Skeletal muscle satellite cell (primary cell): Measurements from ENCODE around the gene SH3BP1.
A peak's percentile ranks its signal among the peaks of the same experiment; 100 is the strongest.

ENCODE experiments used
- H3K27me3 ChIP-seq: 2 replicates; pipeline ENCODE4 v1.7.0; 2013; ENCODE audit warnings: low read length; ENCODE audit not compliant: control insufficient read depth, insufficient read depth
- H3K36me3 ChIP-seq: 2 replicates; pipeline ENCODE4 v1.7.0; 2013; ENCODE audit warnings: mild to moderate bottlenecking, control low read depth, low read length; ENCODE audit not compliant: insufficient read depth
- H3K4me1 ChIP-seq: 2 replicates; pipeline ENCODE4 v1.7.0; 2013; ENCODE audit warnings: low read length; ENCODE audit not compliant: control insufficient read depth, insufficient read depth
- H3K4me2 ChIP-seq: 2 replicates; pipeline ENCODE4 v1.7.0; 2013; ENCODE audit warnings: mild to moderate bottlenecking, low read length
- H3K4me3 ChIP-seq: 2 replicates; pipeline ENCODE4 v1.7.0; 2013; ENCODE audit warnings: low read length
- H3K9ac ChIP-seq: 2 replicates; pipeline ENCODE4 v1.7.0; 2013; ENCODE audit warnings: mild to moderate bottlenecking, low read depth, low read length, moderate library complexity
- H3K9me3 ChIP-seq: replicated peaks from 2 replicates; pipeline ENCODE4 v1.7.0; 2013; ENCODE audit warnings: mild to moderate bottlenecking, control low read depth, low read length

Gene SH3BP1

DNA sequence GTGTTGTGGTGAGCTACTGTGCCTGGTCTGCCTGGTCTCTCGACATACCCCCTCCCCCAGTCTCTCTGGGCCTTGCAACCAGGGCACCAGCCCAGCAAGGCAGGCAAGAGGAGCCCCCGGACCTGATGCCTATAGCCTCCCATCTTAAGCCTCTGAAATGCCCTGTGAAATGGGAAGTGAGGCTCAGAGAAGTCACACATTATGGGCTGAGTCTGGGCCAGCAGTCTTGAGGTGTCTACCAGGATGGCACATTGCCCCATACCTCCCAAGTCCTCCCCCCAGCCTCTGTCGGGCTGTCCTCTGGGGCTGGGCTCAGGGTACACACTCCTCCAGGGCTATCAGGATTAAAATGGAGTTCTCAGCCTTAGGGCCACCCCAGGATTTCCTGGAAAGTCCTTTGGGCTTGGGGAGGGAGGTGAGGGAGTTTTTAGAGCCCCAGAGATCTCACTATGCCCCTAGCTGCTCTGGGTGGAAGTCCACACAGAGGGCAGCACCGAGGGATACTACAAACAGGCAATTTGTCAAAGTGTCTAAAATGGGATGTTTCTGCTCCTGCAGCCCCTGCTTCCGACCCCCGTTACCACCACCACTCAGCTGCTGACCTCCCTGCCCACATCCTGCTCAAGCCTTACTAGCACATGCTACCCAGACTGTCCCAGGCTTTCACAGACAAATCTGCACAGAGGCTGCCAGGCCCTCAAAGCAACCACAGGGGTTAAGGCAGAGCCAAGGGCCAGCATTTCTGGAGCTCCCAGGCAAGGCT lies 3.1 kb upstream of the SH3BP1 start:
- no peak overlapping the region for H3K4me3 ChIP-seq

DNA sequence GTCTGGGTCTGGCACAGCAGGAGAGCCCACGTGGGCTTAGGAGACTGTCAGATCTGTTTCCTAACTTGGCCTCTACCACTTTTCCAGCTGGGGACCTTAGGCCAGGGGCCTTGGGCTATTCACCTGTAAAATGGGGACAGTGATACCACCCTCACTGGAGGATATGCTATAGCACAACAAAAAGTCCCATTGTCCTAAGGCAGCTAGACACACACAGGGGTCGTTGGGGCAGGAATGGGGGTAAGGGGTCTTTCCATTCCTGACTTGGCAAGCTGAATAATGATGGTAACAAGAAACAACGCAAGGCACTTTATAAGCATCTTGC lies 2.6 kb upstream of the SH3BP1 start:
- no peaks in the 10 kb centered on the region for H3K27me3 ChIP-seq
- H3K4me2 ChIP-seq = peak overlapping the region; percentile 3
- no peaks in the 10 kb centered on the region for H3K9me3 ChIP-seq
- H3K9ac ChIP-seq = no peak overlapping the region
- no peak overlapping the region for H3K4me3 ChIP-seq
- H3K36me3 ChIP-seq = no peaks in the 10 kb centered on the region
- peaks cover 47% of the 10 kb centered on the region for H3K4me1 ChIP-seq

More for the DNA sequence above, 3.1 kb upstream of the SH3BP1 start:
- Histone ChIP-seq H3K9ac (no peak overlapping the region), H3K27me3 (no peaks in the 10 kb centered on the region), H3K9me3 (no peaks in the 10 kb centered on the region), H3K4me1 (peaks cover 47% of the 10 kb centered on the region), H3K4me2 (peak overlapping the region; percentile 3), H3K36me3 (no peaks in the 10 kb centered on the region)

DNA sequence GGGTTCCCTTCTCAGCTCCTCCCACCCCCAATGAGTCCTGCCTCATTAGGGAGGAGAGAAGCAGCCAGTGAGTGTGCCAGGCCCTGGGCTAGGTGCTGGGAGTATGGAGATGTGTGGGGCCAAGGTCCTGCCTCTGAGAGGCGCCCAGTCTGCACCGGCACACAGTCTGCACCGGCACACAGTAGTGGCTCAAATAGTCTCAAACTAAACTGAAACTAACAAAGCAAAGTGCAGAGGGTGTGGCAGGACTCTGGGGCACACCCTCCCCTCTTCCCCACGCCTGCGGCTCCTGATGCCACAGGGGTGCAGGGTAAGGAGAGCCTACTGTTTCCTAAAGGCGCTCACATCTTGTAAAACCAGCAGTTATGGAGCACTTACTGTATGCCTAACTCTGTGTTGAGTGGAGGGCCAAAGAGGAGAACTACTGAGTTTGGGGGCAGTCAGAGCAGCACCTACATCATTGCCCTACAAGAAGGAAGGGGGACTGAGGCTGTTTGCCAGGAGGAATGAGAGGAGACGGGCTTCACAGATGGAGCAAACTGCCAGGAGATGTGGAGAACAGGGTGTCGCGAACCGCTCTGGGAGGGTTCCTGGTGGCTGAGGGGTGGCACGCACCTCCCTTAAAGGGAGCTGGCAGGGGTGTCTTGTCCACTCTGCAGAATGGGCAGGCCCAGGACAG lies 939 bp upstream of the SH3BP1 start:
- Histone ChIP-seq H3K4me1 (peaks cover 39% of the 10 kb centered on the region), H3K9ac (no peak overlapping the region), H3K9me3 (no peaks in the 10 kb centered on the region), H3K4me2 (no peak overlapping the region), H3K27me3 (no peaks in the 10 kb centered on the region), H3K36me3 (no peaks in the 10 kb centered on the region), H3K4me3 (no peak overlapping the region)

DNA sequence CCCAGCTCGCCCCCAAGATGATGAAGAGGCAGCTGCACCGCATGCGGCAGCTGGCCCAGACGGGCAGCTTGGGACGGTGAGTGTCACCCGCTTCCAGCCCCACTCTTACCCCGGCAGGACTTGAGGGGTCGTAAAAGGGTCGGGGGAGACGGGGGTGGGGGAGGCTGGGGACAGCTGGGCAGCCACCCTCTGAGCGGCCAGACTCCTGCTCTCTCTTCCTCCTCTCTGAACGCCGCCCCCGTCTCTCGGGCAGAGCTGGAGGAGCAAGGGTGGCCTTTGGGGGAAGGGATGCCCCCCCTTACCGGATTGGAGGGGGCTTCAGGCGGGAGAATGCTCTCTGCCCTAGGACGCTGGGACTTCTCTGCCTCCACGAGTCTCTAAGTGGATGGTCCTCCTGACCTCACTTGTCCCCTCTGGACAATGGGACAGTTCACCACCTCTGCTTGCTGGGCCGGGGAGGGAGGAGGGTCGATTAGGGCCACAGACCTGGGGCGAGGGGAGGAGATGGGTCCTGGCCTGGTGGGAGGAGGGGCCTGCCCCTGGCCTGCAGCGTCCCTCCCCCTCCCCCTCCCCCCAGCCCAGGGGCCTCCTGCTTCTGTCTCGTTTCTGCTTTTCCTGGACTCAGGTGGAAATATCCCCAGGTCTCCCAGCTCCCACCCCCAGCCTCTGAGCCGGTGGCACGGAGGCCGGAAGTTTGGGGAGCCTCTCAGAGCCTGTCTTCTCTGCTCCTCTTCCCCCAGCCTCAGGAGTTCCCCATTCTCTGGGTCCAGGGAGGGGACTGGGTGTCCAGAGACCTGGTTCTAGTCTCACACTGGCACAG lies 512 bp downstream of the SH3BP1 start:
- H3K4me2 ChIP-seq = peak overlapping the region; percentile 91
- peaks cover 24% of the 10 kb centered on the region for H3K4me1 ChIP-seq
- peak overlapping the region; percentile 69 for H3K9ac ChIP-seq
- no peaks in the 10 kb centered on the region for H3K27me3 ChIP-seq
- peak overlapping the region; percentile 70 for H3K4me3 ChIP-seq
- H3K36me3 ChIP-seq = no peaks in the 10 kb centered on the region
- no peaks in the 10 kb centered on the region for H3K9me3 ChIP-seq

DNA sequence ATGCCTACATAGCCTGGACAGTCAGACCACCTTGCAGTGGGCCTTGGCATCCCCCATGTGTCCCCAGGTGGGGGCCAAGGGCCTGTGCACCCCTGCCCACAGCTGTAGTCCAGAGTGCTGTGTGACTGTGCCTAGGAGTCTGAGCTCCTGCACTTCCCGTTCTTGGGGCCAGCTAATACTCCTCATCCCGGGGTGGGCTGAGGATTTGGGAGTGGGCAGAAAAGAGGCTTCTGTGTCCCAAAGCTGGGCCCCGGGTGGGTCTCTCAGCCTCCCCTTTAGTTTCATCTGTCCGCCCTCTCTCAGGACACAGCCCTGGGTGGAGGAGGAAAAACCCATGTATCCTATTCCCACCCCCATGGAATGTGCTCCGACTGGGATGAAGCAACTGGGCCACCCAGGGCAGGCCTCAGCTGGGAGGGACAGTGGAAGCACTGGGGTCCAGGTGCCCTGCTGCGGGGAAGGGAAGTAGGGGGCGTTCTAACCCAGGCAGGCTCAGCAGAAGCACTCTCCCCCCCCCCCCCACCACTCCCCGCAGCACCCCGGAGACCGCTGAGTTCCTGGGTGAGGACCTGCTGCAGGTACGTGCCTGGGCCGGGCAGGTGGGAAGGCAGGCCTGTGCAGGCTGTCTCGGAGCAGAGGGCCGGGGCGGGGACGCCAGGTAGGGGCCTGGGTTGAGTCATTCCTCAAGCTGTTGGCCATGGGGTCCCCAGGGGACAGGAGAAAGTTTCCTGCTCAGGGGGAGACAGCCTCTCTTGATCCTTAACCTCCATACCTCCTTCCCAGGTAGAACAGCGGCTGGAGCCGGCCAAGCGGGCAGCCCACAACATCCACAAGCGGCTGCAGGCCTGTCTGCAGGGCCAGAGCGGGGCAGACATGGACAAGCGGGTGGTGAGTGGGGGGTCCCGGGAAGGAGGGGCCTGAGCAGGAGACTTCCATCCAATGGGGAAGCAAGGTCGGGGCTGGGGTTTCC lies 1.4 kb downstream of the SH3BP1 start:
- no peaks in the 10 kb centered on the region for H3K36me3 ChIP-seq
- H3K9me3 ChIP-seq = no peaks in the 10 kb centered on the region
- H3K4me1 ChIP-seq = peaks cover 22% of the 10 kb centered on the region
- peak overlapping the region; percentile 91 for H3K4me2 ChIP-seq
- H3K4me3 ChIP-seq = peak overlapping the region; percentile 52
- no peaks in the 10 kb centered on the region for H3K27me3 ChIP-seq
- H3K9ac ChIP-seq = no peak overlapping the region

DNA sequence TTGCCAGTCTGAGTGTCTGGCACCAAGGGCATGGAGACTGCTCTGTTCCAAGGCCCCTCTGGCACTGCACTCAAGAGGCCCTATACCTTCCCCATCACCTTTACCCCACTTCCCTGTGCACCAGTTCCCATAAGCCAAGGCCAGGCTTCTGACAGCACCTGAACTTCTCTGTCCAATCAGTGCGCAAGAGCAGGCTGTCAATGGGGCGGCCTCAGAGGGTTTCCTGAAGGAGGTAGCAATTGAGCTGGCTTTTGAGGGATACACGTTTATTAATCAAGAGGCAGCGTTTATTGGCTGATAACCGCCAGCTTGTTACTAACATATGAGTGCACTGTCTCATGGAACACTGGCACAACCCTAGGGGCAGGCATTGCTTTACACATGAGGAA lies 2.1 kb downstream of the SH3BP1 start:
- Histone ChIP-seq H3K9ac (no peak overlapping the region), H3K36me3 (no peaks in the 10 kb centered on the region), H3K27me3 (no peaks in the 10 kb centered on the region), H3K4me2 (no peak overlapping the region), H3K4me1 (peaks cover 17% of the 10 kb centered on the region), H3K9me3 (no peaks in the 10 kb centered on the region), H3K4me3 (no peak overlapping the region)

DNA sequence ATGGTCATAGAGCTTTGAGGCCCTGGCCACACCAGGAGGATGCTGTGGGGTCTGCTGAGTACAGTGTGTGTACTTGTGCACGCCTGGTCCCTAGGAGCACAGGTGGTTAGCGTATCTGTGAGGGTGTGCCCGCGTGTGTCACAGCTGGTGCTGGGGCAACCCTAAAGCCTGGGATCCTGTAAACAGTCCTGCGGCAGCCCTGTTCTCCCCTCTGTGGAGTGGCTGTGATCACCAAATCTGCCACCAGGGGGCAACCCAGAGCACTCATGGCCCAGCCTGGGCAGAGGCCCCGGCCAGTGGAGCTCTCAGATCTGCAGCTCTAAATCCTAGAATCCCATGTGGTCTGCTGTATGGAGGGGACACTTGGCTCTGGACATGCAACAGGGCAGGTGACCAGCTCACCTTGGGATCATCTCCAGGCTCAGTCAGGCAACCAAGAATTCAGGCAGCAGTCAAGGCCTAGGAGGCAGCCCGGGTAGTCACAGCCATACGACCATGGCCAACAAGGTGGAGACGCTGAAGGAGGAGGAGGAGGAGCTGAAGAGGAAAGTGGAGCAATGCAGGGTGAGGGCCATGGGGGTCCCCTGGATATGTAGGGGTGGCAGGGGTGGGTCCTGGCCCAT lies 3.9 kb downstream of the SH3BP1 start:
- Histone ChIP-seq H3K4me1 (peaks cover 16% of the 10 kb centered on the region), H3K36me3 (no peaks in the 10 kb centered on the region), H3K4me2 (no peak overlapping the region), H3K9me3 (no peaks in the 10 kb centered on the region), H3K27me3 (no peaks in the 10 kb centered on the region), H3K4me3 (no peak overlapping the region), H3K9ac (no peak overlapping the region)

DNA sequence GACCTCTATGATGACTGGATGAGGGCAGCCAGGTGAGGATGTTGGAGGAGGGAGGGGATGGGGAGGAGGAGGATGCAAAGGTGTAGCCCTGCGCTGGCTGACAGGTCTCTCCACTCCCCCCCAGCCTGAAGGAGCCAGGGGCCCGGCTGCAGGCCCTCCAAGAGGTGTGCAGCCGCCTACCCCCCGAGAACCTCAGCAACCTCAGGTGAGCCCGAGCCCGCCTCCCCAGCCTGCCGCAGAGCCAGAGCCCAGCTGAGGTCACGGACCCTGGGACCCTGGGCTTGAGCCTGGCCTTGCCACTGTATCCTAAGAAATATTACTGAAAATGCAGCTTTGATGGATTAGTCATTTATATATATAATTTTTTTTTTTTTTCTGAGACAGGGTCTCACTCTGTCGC lies 7.8 kb downstream of the SH3BP1 start:
- Histone ChIP-seq H3K4me1 (peaks cover 6% of the 10 kb centered on the region), H3K4me3 (no peak overlapping the region), H3K4me2 (no peak overlapping the region), H3K9me3 (no peaks in the 10 kb centered on the region), H3K9ac (no peak overlapping the region), H3K36me3 (peaks cover 5% of the 10 kb centered on the region), H3K27me3 (no peaks in the 10 kb centered on the region)

DNA sequence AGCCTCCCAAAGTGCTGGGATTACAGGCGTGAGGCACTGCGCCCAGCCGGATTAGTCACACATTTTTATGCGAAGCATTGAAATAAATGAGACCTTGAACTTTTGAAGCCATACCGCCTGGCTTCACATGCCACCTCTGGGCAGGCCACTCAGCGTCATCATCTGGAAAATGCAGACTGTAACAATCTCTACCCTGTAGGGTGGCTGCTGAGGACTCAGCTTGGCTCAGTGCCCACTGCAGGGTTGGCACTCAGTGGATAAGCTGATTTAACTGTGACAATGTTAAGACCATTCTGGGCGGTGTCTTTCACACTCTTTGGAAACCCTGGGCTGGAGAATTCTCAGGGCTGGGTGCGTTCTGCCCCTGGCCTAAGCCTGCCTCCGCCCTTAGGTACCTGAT lies 8.5 kb downstream of the SH3BP1 start:
- no peak overlapping the region for H3K9ac ChIP-seq

DNA sequence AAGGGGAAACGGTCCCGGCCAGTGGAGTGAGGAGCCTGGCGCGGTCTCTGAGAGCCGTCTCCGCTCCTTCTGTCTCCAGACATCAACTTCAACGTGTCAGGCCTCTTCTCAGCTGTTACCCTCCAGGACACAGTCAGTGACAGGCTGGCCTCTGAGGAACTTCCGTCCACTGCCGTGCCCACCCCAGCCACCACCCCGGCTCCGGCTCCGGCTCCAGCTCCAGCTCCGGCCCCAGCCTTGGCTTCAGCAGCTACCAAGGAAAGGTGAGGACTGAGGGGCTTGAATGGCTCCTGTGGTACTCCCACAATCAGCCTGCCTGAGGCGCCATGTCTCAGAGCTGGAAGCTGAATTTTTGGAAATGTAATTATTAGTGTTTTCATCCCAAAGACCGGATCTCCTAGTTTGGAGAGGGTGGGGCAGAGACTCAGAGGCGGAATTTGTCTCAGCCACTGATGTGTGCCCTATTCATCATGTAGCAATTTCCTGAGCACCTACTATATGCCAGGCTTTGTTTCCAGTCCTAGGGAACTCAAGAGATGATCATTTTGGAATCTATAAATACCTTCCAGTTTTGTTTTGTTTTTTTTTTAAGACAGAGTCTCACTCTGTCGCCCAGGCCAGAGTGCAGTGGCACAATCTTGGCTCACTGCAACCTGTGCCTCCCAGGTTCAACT lies 11.1 kb downstream of the SH3BP1 start:
- no peaks in the 10 kb centered on the region for H3K27me3 ChIP-seq
- no peak overlapping the region for H3K4me2 ChIP-seq
- no peaks in the 10 kb centered on the region for H3K9me3 ChIP-seq
- no peak overlapping the region for H3K4me3 ChIP-seq
- H3K9ac ChIP-seq = no peak overlapping the region
- peaks cover 5% of the 10 kb centered on the region for H3K36me3 ChIP-seq
- peaks cover 6% of the 10 kb centered on the region for H3K4me1 ChIP-seq

More for the DNA sequence above, 8.5 kb downstream of the SH3BP1 start:
- H3K4me1 ChIP-seq = peaks cover 6% of the 10 kb centered on the region
- H3K9me3 ChIP-seq = no peaks in the 10 kb centered on the region
- peaks cover 5% of the 10 kb centered on the region for H3K36me3 ChIP-seq
- H3K4me2 ChIP-seq = no peak overlapping the region
- no peak overlapping the region for H3K4me3 ChIP-seq
- no peaks in the 10 kb centered on the region for H3K27me3 ChIP-seq
